SIG-M5 treated with dmso at 0.1 percent for 504 hours (cell line): ENCODE measurements around the gene COL27A1.
A peak's percentile ranks its signal among the peaks of the same experiment; 100 is the strongest.
"Not testable (repeated sequence)": the region's sequence is repeated elsewhere in the genome, so short reads cannot be mapped to it uniquely, and the experiment has no call there.

ENCODE experiments used
- DNase-seq: peaks from one replicate; lab custom pipeline; 2025; ENCODE audit not compliant: unreplicated experiment; lab: John Stamatoyannopoulos, UW

The COL27A1 gene

GRCh38 chr9:114314881-114315722 lies 159.8 kb downstream of the COL27A1 start:
- no peak for DNase-seq

DNA sequence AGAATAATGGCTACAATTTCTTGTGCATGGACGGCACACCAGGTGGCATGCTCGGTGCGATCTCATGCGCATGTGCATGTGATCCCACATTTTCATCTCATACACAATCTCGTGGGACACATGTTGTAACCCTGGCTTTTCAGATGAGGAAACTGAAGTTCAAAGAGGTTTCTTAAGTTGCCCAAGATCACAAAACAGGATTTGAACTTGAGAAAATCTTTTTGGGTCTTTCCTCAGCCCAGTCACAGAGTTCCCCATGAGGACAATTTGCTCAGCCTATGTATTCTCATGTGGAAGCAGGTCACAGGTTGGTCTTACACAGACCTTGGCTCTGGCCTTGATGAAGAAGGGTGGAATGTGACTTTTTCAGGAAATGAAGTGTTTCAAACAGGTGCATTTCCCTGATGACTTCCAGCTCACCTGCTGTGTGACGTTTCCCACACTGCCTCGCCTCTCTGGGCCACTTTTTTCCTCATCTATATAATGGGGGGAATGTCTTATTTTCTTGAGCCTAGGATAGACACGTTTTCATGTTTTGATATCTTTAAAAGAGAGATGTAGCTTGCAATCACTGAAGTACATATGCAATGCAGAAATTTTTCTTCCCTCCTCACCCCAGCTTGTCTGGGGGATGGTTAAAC lies 160.5 kb downstream of the COL27A1 start:
- peak; percentile 52 for DNase-seq

GRCh38 chr9:114316605-114317230 lies 161.4 kb downstream of the COL27A1 start:
- no peak for DNase-seq

DNA sequence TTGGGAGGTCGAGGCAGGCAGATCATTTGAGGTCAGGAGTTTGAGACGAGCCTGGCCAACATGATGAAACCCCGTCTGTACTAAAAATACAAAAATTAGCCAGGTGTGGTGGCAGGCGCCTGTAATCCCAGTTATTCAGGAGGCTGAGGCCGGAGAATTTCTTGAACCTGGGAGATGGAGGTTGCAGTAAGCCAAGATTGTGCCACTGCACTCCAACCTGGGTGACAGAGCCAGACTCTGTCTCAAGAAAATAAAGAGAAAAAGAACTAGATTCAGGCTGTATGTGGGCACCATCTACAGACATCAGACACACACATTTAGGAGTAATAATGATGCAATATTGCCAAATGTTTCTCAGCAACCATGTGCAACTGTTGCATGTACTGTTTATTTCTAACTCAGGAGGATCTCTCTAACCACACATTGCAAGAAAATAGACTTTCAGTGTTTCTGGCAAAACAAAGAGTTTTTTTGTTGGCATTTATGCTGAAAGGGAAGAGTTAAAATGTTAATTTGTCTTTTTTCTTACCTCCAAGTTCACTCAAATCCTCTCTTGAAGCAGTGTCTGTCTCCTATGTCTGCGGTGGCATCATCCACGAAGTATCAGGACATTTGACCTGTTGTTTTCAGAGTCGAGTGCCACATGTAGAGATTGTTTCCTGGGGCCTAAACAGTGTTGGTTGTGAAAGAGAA lies 162.5 kb downstream of the COL27A1 start:
- peak; percentile 79 for DNase-seq

GRCh38 chr9:114318416-114318815 lies 163.1 kb downstream of the COL27A1 start:
- no peak for DNase-seq

DNA sequence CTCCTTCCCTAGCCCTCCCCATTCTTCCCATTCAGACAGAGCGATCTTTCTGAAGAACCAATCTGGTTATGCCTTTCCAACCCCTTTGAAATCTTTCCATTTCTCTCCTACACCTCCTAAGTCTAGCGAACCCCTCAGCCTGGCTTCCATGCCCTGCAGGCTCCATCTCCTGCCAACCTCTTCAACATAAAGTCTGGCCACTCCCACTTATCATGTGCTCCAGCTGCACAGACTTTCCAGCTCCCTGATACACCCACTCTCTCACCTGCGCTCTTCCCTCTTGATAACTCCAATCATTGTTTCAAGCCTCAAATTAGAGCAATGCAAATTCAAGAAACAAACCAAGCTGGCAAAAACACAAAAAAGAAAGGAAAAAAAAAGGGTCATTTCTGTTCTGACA lies 163.8 kb downstream of the COL27A1 start:
- DNase-seq = no peak

- DNase-seq = not testable (repeated sequence)
Measured at GRCh38 chr9:114320710-114321109, 165.4 kb downstream of the COL27A1 start.

GRCh38 chr9:114321759-114322158 lies 166.4 kb downstream of the COL27A1 start:
- no peak for DNase-seq

DNA sequence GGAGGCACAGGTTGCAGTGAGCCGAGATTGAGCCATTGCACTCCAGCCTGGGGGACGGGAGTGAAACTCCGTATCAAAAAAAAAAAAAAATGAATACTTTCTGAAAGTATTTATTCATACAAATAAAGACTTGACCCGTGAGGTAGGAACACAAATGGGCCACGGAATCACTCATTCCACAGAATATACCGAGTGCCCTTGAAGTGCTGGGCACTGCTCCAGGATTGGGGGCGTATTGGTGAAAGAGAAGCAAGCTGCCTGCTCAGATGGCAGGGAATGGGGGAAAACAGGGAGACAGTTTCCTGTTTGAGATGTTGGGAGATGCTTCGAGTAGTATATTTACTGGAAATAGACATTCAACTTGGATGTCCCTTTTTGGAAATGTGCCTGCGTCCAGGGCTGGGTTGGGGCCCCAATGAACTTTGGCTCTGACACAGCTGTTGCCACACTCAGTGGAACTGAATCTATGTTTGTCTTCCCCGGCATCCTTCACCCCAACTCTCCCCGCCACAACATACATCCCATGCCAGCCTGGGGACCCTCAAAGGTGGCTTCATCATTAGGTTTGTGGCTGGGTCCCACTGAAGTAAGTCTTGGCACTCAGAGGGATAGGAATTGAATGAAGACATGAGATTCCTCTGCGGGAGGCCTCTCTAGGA lies 167.0 kb downstream of the COL27A1 start:
- DNase-seq = not testable (repeated sequence)

DNA sequence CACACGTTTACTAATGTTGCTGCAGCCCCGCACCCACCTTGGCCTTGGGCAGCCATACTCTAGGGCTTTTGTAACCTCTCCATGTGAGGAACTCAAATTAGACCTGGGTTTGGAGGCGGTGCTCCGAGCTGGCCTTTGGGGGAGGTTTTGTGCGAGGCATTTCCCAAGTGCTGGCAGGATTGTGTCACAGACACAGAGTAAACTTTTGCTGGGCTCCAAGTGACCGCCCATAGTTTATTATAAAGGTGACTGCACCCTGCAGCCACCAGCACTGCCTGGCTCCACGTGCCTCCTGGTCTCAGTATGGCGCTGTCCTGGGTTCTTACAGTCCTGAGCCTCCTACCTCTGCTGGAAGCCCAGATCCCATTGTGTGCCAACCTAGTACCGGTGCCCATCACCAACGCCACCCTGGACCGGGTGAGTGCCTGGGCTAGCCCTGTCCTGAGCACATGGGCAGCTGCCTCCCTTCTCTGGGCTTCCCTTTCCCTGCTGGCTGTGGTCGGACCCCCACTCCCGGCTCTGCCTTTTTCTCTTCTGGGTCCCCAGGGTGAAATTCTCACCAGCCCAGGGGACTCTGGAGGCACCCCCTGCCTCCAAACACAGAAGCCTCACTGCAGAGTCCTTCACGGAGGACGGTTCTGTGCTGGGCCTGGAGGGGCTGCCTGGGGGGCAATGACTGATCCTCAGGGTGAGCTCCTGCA lies 167.6 kb downstream of the COL27A1 start, which contains the start of gene ORM1:
TSS of gene ORM1 (plus strand) at position 268 of the 701 bp plus-strand sequence. CDS start at position 304, 36 bp downstream.
- not testable (repeated sequence) for DNase-seq

DNA sequence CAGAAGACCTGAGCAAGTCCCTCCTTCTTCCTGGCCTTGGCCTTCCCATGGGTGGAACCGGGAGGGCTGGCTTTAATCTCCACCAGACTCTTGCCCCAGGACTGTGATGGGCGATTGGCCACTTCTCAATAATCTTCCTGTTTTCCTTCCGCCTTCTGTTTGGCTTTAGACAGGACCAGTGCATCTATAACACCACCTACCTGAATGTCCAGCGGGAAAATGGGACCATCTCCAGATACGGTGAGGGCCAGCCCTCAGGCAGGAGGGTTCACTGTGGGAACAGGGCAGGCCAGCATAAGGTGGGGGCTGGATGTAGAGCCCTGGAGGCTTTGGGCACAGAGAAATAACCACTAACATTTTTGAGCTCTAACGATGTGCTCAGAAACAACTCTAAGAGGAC lies 168.5 kb downstream of the COL27A1 start:
- DNase-seq = not testable (repeated sequence)

- no peak for DNase-seq
Measured at GRCh38 chr9:114324492-114324891, 169.2 kb downstream of the COL27A1 start.

DNA sequence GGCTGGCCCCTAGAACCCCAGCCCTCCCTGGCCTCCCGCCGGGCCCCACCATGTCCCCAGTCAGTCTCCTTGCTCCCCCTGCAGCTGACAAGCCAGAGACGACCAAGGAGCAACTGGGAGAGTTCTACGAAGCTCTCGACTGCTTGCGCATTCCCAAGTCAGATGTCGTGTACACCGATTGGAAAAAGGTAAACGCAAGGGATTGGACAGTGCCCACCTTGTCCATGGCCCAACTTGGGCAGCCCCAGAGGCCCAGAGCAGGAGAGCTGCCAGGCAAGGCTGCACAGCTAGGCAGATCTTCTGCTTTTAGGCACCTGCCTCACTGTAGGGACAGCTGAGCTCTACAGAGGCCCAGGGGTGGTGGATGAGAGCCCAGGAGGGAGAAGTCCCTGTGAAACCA lies 169.6 kb downstream of the COL27A1 start:
- DNase-seq = not testable (repeated sequence)

DNA sequence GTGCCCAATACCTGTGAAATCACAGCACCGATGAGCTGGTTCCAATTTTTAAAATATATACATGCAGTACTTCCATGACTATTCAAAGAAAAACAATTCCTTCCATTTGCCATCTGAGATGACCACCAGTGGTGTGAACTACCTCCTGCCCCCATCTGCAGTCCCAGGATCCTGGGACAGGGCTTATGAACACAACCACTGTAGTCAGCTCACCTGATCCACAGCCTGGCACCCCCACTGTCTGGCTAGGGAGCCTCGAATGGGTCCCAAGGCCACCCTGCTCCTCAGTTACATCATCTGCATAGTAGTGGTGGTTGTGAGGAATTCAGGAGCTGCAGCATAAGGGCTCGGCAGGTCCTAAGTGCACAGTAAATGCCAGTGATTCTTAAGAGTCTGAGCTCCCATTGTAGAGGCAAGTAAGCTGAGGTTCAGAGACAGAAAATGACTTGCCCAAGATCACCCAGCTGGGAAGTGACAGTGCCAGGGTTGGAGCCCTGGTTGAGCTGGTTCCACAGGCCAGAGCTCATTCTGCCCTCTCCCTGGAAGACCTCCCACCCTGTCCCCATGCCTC lies 170.4 kb downstream of the COL27A1 start:
- DNase-seq = not testable (repeated sequence)

DNA sequence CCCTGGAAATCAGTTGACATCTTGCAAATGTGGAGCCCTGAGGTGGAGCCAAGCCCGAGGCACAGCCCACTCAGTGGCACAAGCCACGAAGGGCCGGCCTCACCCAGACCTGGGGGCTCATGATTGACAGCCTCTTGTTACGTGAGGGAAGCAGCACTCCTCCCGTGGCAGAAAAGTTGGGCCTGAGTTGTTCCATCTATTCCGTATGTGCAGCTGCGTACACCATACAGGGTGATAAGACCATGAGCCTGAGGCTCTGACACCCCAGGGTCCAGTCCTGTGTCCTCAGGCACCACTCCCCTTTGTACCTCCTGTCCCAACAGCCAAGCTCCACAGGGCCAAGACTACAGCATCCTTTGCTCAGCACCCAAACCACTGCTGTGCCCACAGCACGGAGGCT lies 172.4 kb downstream of the COL27A1 start:
- no peak for DNase-seq

DNA sequence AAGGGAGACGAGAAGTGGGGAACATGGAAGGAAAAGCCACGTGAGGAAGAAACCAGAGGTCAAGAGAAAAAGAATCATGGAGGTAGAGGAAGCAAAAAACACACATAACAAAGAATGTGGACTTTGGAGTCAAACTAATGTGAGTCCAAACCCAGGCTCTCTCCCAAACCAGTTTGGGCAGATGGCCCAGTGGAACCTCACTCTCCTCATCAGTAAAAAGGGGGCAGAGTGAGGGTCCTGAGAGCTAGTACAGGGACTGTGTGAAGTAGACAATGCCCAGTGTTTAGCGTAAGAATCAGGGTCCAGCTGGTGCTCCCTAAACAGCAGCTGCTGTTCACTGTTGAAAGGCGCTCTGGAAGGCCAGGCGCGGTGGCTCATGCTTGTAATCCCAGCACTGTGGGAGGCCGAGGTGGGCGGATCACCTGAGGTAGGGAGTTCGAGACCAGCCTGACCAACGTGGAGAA lies 173.1 kb downstream of the COL27A1 start:
- not testable (repeated sequence) for DNase-seq

- not testable (repeated sequence) for DNase-seq
Measured at GRCh38 chr9:114328937-114329624, 173.7 kb downstream of the COL27A1 start.

GRCh38 chr9:114329625-114330022 lies 174.3 kb downstream of the COL27A1 start, which contains the start of gene ORM2:
TSS of gene ORM2 (plus strand) at chr9:114329869. CDS start at chr9:114329905, 36 bp downstream.
- DNase-seq = not testable (repeated sequence)

- DNase-seq = no peak
Measured at GRCh38 chr9:114330636-114331035, 175.3 kb downstream of the COL27A1 start.
